OCI-LY3 (cell line): ENCODE data around the gene CSE1L.

ENCODE experiments used
- CTCF ChIP-seq: fragments of 200-600, 300-600 bp; sonication (generic); IDR thresholded peaks from 2 replicates; pipeline ENCODE4 v1.5.1; 2014; ENCODE audit warnings: antibody characterized with exemption, low read length, low read depth
- EZH2phosphoT487 ChIP-seq: fragments of 200-600 bp; shearing (Covaris generic); IDR thresholded peaks from 2 replicates; pipeline ENCODE4 v1.6.1; 2018; ENCODE audit warnings: antibody characterized with exemption, mixed run types, low read depth

- no peak for TF ChIP-seq CTCF
- TF ChIP-seq EZH2phosphoT487: no peak
Measured at GRCh38 chr20:49032455-49032854, 13.7 kb upstream of the CSE1L start.
